Measurements from ENCODE around the gene EXOC4.

DNA sequence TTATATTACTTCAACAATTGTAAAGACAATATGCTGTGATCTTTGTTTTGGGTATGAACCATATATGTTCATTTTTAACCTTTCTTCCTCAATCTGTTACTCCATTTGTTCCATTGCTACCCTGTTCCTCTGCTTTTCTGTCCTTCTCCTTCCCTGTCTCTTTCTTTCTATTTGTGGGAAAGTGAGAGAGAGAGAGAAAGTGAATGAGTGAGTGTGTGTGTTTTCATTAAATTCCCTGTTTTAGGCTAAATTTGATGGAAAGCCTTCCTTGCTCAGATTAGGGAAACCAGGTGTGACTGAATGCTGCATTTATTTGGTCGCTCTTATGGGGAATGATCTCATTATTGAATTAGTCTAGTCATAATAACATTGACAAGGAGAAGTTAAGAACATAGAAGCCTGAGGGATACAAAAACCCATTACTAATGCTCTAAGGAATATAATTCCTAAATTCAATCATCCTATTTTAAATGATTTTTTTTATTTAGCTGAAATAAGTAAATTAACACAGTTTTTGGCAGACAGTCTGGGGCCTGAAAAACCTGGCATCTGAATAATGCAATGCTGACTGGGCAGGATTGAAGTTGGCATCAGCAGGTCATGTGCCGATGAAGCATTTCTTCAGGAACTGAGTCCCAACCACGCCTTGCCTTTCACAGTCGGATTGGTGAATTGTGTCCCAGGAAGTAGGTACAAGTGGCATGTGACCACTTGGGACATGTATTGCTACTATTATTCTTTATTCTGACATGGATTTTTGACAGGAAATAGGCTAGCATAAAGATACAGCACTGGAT, 756.6 kb downstream of the EXOC4 start:
- TF ChIP-seq EZH2 (IDR thresholded peaks at IDR 0.05), result no peak
- TF ChIP-seq POLR2AphosphoS5 (IDR thresholded peaks at IDR 0.05; ENCODE audit: borderline replicate concordance, low read depth, low read length), result no peak

Data from SK-N-MC (cell line).